ENCODE results near the gene PDZD2. TPM values are rescaled to one million over a fixed set of nuclear protein-coding genes. Genes with fewer than 3 reads are reported as not detected.

PDZD2 gene
- total RNA-seq, 1 donor from 2014 or later = 1.2 TPM

DNA sequence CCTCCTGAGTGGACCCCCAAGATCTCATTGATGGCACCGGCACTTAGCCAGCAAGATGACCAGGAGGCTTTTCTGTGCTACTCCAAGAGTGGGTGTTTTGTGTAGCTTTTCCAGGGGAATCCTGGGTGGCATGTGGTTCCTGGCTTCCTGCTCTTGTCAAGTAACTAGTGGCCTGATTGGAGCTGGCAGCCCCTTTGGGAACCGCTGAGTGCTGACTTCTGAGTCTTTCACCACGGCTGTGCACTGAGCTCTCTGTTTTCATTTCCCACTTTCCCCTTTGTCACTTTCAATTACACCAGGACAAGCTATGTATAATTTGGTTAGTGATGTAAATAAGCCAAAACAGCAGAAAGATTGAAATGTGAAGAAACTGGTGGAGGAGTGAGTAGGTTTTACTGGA lies 279.8 kb downstream of the PDZD2 start:
- no peak for DNase-seq (ENCODE audit: low read depth in 2 of 2)

DNA sequence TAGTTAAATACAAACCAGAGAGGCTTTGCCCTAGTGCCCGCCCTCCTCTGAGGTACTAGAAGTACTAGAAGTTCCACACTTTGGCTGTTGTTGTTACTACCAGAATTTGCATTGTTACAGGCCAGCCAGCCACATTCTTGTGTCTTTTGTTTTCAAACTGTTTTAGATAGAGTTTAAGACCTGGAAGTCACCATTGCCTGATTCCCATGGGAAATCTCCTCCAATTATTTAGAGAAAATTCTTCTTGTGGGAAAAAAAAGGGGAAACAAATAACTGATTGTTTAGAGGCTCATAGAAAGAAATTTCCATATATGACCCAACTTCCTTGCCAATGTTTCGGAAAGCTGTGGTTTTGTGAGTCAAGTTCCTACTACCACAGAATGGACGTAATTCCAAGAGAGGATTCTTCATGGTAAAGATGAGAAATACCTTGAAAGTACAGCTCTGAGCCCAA lies 282.9 kb downstream of the PDZD2 start:
- peak in 1 of 2 donors; percentile 88 for DNase-seq (ENCODE audit: low read depth in 2 of 2)

DNA sequence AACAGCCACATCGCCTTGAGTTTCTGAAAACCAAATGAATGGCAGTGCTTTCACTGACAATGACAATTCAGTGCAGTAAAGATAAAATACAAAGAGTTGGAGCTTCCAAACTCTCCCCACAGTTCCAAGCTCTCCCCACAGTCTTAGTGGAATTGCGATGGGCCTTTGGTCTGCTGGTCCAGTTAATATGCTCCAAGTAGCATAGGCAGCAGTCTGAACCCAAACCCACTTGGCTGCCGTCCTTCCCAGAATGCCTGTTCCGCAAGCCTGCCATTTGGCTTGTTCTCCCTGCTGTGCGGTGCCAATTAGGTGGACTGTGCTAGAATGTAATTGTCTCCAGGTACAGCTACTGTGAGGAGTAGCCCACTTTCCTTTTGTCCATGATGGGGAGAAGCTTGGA lies 285.1 kb downstream of the PDZD2 start:
- no peak for DNase-seq (ENCODE audit: low read depth in 2 of 2)

DNA sequence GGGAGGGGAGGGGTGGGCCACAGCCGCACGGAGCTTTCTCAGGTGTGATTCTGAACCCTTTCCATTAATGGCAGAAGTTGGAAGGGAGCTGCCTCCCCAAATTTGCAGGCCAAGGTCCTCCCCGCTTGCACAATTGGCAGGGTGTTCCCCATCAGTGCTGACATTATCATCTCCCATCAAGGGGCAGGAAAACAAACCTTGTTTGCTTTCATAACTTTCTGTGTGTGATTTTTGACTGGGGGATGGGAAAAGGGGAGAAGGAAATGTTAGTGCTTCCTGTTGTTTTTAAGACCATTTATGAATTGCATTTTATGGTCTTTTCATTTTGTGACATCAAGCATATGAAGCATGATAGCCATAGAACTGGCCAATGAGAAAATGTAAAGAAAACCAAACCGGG lies 292.9 kb downstream of the PDZD2 start:
- DNase-seq (ENCODE audit: low read depth in 2 of 2) = peak in 1 of 2 donors; percentile 27

DNA sequence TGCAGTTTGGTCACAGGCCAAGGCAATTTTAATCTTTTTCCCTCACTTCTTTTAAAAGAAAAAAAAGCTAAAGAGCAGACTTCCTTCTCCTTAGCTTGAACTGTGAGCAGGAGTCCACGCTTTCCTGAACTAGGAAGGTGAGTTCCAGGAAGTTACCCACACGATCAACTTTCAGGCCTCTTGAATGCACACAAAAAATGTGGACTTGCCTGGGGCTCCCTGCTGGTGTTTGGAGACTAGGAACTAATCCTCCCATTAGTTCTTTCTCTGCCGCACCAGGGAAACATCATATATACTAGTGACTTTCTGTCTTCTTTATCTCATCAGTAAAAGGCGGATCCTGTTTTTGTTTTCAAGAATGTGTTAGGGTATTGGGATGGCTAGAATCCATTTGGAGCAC lies 295.2 kb downstream of the PDZD2 start:
- no peak for DNase-seq (ENCODE audit: low read depth in 2 of 2)

DNA sequence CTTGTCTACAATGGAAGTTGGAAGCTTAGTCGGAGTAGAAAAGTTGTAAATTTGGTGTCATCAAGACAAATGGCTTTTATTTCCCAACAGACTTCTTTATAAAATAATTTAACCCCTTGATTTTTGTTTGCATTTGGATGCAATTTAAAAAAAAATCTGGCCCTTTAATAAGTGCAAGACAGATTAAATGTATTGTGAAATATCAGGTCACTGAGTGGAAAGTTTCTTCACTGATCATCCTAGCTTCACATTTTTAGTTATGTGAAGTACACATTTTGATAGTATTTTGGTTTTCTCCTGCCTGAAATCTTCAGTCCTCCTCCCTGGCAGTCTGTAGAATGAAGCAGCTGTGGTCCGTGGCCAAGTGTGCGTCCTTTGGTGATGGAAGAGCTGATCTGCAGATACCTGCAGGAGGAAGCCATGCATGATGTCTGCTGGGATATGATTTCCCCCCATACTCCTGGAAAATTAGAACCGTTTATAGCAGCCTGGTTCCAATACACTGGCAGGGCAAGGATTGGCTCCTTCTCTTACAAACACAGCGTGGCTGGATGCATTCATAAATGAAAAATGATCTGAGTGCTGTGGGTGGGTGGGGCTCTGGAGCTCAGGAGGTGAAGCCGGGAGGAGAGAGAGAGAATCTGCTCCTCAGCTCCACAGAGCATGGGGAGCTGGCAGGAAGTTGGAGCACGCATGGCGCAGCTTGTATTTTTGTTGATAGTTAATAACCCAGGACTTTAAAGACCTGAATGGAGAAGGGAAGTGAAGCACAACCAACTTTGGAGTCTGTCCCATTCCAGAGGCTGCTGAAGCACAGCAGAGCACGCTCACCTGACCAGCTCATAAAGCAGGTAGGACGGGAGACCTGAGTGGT lies 296.8 kb downstream of the PDZD2 start:
- DNase-seq (ENCODE audit: low read depth in 2 of 2) = peak in 1 of 2 donors; percentile 18

DNA sequence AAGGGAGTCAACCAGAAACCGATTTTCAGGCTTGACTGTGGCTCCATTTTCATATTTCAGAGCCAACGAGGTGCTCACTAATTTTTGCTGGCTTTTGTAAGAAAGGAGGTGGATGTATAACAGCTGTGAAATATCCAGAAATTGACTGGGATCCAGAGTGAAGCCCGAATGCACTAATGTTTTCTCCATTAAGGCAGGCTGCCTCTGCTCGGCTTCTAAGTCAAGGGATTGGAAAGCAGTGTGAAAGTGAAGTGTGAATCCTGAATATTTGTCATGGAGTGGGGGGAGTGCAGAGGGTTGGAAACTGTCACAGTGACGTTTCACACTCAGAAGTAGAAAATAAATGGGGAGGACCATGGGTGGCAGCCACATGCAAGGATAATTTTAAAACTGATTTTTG lies 297.8 kb downstream of the PDZD2 start:
- DNase-seq (ENCODE audit: low read depth in 2 of 2) = no peak

DNA sequence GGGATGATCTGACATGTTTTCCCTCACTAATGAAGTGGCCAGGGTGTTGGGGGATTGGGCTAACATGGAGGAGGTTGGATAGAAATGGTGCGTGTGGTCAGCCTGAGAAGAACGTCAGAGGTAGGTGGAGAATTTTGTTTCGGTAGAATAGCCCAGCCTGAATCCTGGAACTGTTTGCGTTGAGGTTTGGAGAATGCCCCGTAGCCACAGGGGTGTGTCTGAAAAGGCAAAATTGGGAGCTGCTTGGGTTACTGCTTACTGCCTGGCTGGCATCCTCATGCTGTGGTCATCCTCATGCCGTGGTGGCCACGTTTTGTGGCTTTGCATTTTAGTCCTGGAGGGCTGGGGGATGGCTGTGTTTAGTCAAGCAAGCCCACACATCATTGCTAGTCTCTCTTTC lies 298.3 kb downstream of the PDZD2 start:
- DNase-seq (ENCODE audit: low read depth in 2 of 2) = no peak

DNA sequence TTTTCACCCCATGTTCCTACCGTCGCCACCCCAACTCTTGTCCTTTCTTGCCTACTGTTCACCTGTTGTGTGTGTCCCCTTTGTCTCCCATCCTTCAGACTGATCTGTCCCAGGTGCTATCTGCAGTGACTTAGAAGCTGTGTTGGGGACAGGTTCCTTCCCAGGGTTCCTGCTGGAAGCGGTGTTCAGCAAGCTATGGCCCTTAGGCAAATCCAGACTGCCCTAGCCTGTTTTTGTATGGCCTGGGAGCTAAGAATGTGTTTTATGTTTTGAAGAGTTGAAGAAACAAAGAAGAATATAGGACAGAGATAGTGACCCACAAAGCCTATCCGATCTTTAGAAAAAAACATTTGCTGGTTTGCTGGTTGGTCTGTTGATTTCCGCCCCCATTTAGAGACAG lies 298.8 kb downstream of the PDZD2 start:
- DNase-seq (ENCODE audit: low read depth in 2 of 2) = no peak

DNA sequence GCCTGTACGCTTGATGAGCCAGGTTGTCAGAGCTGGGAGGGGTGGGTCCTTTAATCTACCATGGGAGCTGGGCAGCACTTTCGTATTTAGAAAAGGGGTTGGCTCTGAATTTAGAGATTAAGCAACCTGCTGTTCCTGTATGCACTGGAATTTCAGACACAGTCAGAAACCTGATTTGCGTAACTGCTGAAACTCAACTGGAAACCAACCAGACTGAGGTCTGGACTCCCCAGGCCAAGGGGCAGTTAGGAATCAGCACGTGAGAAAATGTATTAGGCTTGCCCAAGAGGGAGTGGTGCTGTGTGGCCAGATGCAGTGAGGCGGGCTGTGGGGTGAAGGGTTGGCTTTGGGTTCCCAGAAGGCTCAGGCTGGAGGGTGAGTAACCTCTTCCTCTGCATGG lies 300.2 kb downstream of the PDZD2 start:
- DNase-seq (ENCODE audit: low read depth in 2 of 2) = no peak

DNA sequence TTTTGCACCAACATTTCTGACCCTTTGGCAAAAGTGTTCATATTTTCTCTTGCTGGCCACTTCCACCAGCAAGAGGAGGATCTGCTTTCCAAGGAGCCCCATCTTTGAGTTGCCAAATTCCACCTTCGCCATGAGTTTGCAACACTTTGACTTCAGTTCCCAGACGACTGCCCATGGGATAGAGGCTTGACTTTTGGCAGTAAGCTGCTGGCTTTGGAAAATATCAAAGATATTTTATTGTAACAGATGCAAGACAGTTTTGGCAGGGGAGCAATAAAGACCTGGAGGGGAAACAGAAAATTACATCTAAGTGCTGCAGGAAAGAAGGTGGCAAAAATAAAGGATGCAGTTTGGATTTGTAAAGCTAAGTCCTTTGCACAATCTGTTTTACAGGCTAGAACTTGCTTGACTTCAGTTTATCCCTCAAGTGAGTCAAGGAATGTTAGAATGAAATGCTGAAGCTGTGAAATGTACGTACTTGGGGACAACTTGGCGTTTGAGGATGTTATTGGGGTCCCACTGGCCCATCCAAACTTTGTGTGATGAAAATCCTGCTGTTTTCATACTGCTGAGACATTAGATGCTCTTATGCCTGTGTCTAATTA lies 302.3 kb downstream of the PDZD2 start:
- no peak for DNase-seq (ENCODE audit: low read depth in 2 of 2)

DNA sequence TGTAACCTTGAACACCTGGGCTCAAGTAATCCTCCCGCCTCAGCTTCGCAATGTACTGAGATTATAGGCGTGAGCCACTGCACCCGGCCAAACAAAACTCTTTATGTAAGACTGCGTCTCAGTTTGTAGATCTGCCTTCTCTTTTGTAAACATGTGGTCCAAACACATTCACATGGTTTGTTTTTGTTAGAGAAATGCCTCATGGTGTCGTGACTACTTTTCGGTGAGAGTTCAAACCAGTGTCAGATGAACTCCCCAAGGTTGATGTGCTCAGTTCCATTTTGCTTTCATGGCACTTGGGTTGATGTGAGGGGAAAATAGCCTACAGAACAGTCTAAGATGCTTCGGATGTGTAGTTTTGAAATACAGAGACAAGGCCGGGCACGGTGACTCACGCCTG lies 303.6 kb downstream of the PDZD2 start:
- no peak for DNase-seq (ENCODE audit: low read depth in 2 of 2)

DNA sequence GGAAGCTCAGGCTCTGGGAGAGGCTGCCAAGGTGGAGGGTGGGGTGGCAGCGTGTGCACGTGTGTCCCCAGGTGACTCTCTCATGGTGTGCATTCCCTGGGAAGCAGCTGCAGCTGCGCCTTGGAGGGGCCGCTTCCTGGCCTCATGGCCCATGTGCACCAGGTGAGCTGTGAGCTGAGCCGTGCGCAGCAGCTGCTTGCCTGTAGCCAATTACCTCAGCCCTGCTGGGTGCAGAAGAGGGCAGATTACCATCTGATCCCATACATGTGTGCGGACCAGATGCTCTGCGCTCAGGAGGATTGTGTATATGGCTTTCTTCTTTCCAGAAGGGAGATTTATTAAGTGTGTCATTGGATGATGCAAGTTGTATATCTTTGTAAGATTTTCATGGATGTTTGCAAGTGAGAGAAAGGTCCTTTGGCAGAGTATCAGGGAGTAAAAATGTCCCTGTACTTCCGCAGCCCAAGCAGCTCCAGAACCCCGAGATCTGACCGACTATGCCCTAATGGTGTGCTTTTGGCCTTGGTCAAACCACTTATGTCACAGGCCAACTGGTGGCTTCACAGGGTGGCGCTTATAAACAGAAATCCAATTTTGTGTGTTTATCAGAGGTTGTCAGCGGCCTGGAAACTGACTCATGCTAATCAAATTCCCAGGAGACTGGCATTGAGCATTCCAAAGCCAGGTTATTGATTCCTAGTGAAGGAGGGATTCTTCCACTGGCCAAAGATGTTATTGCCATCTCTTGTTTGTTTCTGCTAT lies 305.9 kb downstream of the PDZD2 start:
- no peak for DNase-seq (ENCODE audit: low read depth in 2 of 2)

DNA sequence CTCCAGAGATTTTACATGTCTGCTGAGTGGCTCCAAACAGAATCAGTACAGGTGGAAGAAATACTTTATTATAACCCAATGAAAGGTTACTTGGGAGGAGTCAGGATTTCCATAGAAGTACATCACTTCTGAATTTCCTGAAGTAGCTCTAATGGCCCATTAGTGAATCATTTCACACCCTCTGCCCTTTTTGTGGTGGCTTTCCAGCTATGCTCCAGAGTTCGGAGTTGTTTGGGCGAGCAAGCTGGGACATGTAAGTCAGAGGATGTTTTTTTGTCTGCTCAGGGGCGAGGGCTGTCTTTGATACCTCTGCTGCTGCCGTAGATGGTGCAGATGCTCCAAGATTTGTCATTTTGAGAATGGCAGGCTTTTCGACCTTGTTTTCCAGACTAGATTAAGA lies 309.1 kb downstream of the PDZD2 start:
- DNase-seq (ENCODE audit: low read depth in 2 of 2) = no peak

DNA sequence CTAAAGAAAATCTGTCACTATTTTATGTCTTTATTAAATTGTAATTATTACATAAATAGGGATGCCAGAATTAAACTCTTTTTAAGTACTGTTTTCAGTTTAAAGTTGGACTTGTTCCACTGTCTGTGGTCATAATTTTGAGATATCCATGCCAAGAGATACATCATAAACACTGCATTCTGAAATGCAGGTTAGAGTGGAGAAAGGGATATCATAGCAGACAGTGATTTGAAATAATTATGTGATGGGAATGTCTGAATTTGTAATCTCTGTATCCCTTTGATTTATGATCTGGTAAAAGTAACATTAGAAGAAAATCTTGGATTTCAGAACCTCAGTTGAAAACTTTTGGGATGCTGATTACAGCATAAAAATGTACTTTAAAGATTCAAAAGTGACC lies 313.1 kb downstream of the PDZD2 start:
- no peak for DNase-seq (ENCODE audit: low read depth in 2 of 2)

DNA sequence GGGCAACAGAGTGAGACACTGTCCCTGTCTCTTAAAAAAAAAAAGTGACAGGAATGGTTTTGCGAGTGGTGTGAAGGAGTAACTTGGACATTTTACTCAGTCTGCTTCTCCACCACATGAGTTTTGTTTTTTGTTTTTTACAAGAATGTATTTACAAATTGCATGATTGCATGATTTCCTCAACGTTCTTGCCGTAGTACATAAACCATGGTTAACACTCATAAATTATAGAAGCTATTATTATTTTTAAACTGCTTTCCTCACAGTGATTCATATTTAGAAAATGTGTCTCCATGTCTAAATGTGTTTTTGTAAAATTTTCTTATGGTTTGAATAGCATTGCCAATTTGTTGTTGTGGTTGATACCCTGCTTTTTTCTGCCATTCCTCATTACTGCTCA lies 315.2 kb downstream of the PDZD2 start:
- no peak for DNase-seq (ENCODE audit: low read depth in 2 of 2)

DNA sequence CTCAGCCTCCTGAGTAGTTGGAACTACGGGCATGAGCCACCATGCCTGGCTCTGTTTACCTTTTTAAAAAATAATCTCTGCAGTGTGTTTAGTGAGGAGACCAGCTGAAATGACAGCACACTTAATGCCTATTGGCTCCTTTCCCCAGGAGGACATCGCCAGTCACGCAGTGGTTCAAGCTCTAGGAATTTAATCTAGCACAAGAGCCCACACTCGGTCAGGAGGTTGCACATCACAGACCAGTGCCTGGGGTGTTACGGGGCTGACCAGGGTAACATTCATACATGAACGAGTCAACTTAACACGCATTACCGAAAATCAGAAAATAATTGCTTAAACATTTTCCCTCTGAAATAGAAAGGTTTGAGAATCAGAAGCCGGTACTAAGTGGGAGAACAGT lies 318.2 kb downstream of the PDZD2 start:
- DNase-seq (ENCODE audit: low read depth in 2 of 2) = no peak

DNA sequence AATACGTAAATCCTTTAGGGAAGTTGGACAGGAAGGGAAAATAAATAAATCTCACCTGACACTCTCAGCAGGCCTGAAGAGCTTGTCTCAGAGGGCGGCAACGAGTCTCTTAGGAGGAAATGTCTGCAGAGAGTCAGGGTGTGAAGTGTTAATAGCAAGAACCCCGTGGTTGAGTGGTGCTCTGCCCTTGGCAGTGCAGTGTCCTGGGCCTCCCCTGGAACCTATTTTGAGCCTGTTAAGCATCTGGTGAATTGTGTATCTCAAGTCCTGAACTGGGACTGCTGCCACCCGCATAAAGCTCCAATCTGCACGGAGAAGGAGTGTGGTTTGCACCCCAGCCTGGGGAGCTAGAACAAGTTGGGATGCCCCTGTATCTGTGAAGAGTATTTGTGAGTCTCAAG lies 323.4 kb downstream of the PDZD2 start:
- no peak for DNase-seq (ENCODE audit: low read depth in 2 of 2)

DNA sequence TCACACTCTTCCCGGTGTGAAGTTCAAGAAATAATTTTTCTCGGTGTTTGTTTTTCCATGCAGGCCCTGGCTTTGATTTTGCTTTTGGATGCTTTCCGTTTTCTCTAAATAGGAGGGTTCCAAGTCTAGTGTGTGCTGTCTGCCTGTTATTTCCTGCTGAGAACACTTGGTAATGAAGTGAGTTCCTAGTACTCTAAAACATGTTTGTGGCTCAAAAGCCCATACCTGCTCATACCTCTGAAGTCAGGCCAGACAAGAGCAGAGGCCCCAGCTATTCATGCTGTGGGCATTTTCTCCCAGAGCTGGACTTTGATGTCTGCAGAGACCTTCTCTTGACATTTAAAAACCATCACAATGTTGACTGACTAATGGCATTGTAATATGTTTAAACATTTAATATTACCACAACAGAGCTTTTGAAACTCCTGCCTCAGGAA lies 324.0 kb downstream of the PDZD2 start:
- DNase-seq (ENCODE audit: low read depth in 2 of 2) = no peak

DNA sequence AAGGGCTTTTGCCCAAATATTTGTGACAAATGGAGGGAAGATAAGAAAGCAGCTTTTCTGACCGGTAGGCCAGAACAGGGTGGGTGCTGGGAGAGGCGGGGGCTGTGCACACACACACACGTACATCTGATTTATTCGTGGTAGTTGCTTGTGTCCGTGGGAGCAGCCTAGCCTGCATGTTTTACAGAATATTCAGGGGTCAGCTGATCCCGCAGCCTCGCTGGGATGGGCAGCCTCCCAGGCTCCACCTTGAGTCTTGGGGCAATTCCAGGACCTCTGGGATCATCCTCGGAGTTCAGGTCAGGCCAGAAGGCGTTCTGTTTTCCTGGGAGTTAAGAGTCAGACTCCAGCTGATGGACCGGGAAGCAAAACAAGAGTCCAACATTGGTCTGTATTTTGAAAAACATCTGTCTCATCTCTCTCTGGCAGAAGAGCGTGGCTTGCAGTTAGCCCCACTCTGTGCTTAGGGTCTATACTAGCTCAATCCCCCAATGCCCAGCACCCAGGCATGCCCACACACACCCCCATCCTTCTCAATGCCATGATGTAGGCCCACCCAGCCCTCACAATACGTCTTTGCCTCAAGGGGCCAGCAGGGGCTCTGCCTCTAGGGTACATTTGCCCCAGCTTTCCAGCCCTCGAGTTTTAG lies 324.6 kb downstream of the PDZD2 start:
- no peak for DNase-seq (ENCODE audit: low read depth in 2 of 2)

DNA sequence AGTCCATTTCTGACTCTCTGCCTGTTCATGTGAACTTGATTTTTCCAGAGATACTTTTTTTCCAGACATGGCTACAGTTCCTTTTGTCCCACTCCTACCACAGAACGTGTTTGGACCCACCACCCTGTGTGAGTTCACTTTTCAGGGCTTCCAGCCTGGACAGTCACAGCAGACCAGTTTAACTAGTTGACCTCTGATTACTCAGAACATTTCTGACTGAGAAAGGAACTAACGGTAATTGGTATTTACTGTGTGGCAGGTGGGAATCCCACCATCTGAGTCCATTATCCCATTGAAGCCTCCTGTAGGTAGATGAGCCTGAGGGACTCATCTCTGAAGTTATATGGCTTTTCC lies 325.1 kb downstream of the PDZD2 start:
- DNase-seq (ENCODE audit: low read depth in 2 of 2) = no peak

DNA sequence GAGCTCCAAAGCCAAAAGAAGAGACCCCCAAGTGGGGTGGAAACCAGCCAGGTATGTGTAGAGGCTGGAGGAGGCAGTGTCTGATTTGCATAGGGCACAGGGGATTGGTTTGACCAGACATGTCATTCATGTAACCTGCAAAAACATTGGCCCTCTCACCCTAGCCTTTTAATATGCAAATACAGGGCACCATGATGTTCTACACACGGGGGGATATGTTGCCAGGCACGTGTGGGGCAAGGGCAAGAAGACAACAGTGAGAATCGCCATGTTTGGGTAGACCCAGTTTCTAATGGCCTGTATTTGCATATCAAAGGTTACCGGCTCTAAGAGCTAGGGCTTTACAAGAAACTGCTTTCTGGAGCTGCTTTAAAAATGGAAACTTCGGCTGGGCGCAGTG lies 326.3 kb downstream of the PDZD2 start:
- DNase-seq (ENCODE audit: low read depth in 2 of 2) = no peak
